GM23248 (cell line): ENCODE measurements around the gene PAIP2B. TPM values are rescaled to one million over a fixed set of nuclear protein-coding genes. Genes with fewer than 3 reads are reported as not detected.

Source experiments
- DNase-seq: peaks from one replicate; pipeline ENCODE4 v3.0.0-alpha.2; 2015
- H2AFZ ChIP-seq: fragments of 200-600 bp; sonication (generic); 2 replicates; pipeline ENCODE4 v1.6.1; 2016; ENCODE audit warnings: antibody characterized with exemption
- H3F3A ChIP-seq: fragments of 200-600 bp; sonication (generic); 2 replicates; pipeline ENCODE4 v1.6.1; 2016; ENCODE audit warnings: mild to moderate bottlenecking, antibody characterized with exemption, mixed run types; ENCODE audit not compliant: insufficient read depth
- H3K27ac ChIP-seq: fragments of 200-600 bp; sonication (generic); 2 replicates; pipeline ENCODE4 v1.5.1; 2016; ENCODE audit warnings: mild to moderate bottlenecking
- H3K27me3 ChIP-seq: fragments of 200-600 bp; sonication (generic); replicated peaks from 2 replicates; pipeline ENCODE4 v1.6.1; 2016; ENCODE audit warnings: mild to moderate bottlenecking; ENCODE audit not compliant: insufficient read depth
- H3K36me3 ChIP-seq: fragments of 200-600 bp; sonication (generic); 2 replicates; pipeline ENCODE4 v1.6.1; 2016; ENCODE audit warnings: low read depth, mild to moderate bottlenecking
- H3K4me1 ChIP-seq: fragments of 200-600 bp; sonication (generic); 2 replicates; pipeline ENCODE4 v1.6.1; 2016; ENCODE audit warnings: mild to moderate bottlenecking; ENCODE audit not compliant: insufficient read depth
- H3K4me2 ChIP-seq: fragments of 200-600 bp; sonication (generic); one replicate; pipeline ENCODE4 v1.6.1; 2016; ENCODE audit warnings: mild to moderate bottlenecking; ENCODE audit not compliant: unreplicated experiment
- H3K4me3 ChIP-seq: fragments of 200-600 bp; sonication (generic); 2 replicates; pipeline ENCODE4 v1.5.1; 2016; ENCODE audit warnings: mild to moderate bottlenecking
- H3K79me2 ChIP-seq: fragments of 200-600 bp; sonication (generic); 2 replicates; pipeline ENCODE4 v1.6.1; 2016; ENCODE audit warnings: mild to moderate bottlenecking; ENCODE audit not compliant: insufficient read depth
- H3K9ac ChIP-seq: fragments of 200-600 bp; sonication (generic); 2 replicates; pipeline ENCODE4 v1.6.1; 2016; ENCODE audit warnings: mild to moderate bottlenecking
- H3K9me2 ChIP-seq: fragments of 200-600 bp; sonication (generic); 2 replicates; pipeline ENCODE4 v1.6.1; 2016; ENCODE audit warnings: mixed run types, mild to moderate bottlenecking, moderate library complexity; ENCODE audit not compliant: insufficient read depth
- H3K9me3 ChIP-seq: fragments of 200-600 bp; sonication (generic); one replicate; pipeline ENCODE4 v1.6.1; 2017; ENCODE audit warnings: low read depth
- H4K20me1 ChIP-seq: fragments of 200-600 bp; sonication (generic); 2 replicates; pipeline ENCODE4 v1.6.0; 2016; ENCODE audit not compliant: insufficient read depth
- EZH2 ChIP-seq: fragments of 200-600 bp; sonication (generic); IDR thresholded peaks from 2 replicates; pipeline ENCODE4 v1.6.1; 2018; ENCODE audit warnings: antibody characterized with exemption, mild to moderate bottlenecking; ENCODE audit not compliant: insufficient read depth, poor library complexity, severe bottlenecking
- EZH2phosphoT487 ChIP-seq: fragments of 200-600 bp; sonication (generic); IDR thresholded peaks from 2 replicates; pipeline ENCODE4 v1.6.1; 2018; ENCODE audit warnings: antibody characterized with exemption, moderate library complexity, mild to moderate bottlenecking, low read depth; ENCODE audit not compliant: insufficient read depth
- WGBS, 2 experiments: methylation state at CpG; one replicate each; pipeline ENCODE4 v1.1.6; 2015 to 2017; ENCODE audit warnings: low lambda C conversion rate in 2 of 2, low coverage in 1 of 2; ENCODE audit errors: missing lambda C conversion rate in 2 of 2; 5-methylcytosine and 5-hydroxymethylcytosine counted together
- in situ Hi-C: fragments of 300-500 bp; cut with MboI; formaldehyde crosslinking; loops from 2 replicates; pipeline ENCODE4 v1.15.0; 2020
- polyA plus RNA-seq: library from polyadenylated mRNA; unstranded; fragments of >200 nt; fragmentation: Nextera tagmentation; extraction: Ambion mirVana; gene quantifications from 2 replicates; pipeline ENCODE4 v1.2.1, GENCODE V29; 2016
- total RNA-seq: library from RNA; depleted of rRNA; stranded (reverse); fragments of >200 nt; shearing (Covaris generic); gene quantifications from 2 replicates; pipeline ENCODE4 v1.2.3, GENCODE V29; 2014

PAIP2B gene
- total and polyA plus RNA-seq, 2 experiments from 2014 or later: under 0.01 to 0.10 TPM

DNA sequence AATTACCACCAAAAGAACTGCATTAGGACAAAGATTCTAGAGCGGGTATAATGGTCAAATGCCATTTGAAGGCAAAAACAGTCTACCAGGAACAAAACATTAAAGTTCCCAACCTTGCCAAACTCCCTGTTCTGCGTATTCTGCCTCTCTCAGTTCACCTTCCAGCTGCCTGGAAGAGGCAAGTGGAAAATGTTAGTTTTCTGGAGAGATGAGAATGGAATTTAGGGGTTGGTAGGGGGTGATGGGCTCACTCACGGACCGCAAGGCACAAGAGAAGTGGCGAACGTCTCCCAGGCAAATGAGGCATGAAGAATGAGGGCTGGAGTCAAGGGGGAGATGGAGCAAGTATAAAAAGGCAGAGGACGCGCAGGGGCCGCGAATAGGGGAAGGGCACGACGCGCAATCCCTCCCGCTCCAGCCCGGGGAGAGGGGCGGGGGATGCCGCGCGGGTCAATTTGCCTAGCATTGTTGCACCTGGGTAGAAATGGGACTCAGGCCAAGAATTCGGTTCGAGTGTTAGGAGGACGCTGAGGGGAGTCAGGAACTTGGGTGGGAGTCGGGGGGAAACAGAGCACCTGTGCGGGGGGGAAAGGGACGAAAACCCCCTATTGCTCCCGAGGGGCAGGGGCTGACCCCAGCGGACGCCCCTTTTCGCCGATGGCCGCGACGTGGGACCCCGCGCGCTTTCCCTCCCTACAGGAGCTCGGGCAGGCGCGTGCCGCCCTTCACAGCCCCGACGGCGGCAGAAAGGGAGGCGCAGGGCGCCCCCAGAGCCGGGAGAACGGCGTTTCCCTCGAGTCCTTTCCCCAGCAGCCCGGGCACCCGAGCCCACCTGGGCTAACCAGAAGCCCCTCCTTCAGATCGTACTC is 573 bp downstream of the PAIP2B start:
- Histone ChIP-seq H3K27me3 (peaks cover 13% of the 10 kb centered on the region; the same call in 1 of the 2 replicates), H3K9ac (peak overlapping the region; percentile 20; the same call in 1 of the 2 replicates), H4K20me1 (no peaks in the 10 kb centered on the region), H3K79me2 (no peaks in the 10 kb centered on the region), H2AFZ (peak overlapping the region; percentile 88), H3K9me3 (no peaks in the 10 kb centered on the region), H3K4me3 (peak overlapping the region; percentile 70), H3K9me2 (no peaks in the 10 kb centered on the region), H3K4me2 (peak overlapping the region; percentile 40), H3F3A (no peaks in the 10 kb centered on the region), H3K4me1 (no peaks in the 10 kb centered on the region), H3K27ac (no peak overlapping the region), H3K36me3 (no peaks in the 10 kb centered on the region)
- in situ Hi-C loops: no loop called here
- WGBS, 2 experiments: 1 to 3% methylated on average over 29 to 31 of the region's 52 CpGs
- DNase-seq: peak; percentile 18
- TF ChIP-seq EZH2: no peak
- TF ChIP-seq EZH2phosphoT487: no peak

DNA sequence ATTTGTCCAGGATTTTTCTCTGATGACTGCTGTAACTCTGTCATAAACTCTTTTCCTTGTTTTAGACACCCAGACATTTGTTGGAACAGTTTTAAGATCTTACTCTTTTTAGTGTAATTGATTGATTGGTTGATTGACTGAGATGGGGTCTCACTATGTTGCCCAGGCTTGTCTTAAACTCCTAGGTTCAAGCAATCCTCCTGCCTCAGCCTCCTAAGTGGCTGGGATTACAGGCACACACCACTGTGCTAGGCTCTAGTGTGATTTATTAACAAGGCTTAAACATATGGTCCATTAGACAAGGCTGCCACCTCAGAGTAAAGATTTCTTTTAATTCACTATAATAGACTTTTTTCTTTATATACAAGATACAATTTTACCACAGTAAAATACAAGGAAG is 2.0 kb downstream of the PAIP2B start:
- H3K9me3 ChIP-seq: no peaks in the 10 kb centered on the region
- H3K4me2 ChIP-seq: no peak overlapping the region
- TF ChIP-seq EZH2: no peak
- no peak for TF ChIP-seq EZH2phosphoT487
- H3K27ac ChIP-seq: no peak overlapping the region
- H3K27me3 ChIP-seq: peaks cover 13% of the 10 kb centered on the region; the same call in 1 of the 2 replicates
- no peak overlapping the region for H3K9ac ChIP-seq
- H3K79me2 ChIP-seq: no peaks in the 10 kb centered on the region
- H3F3A ChIP-seq: no peaks in the 10 kb centered on the region
- no peaks in the 10 kb centered on the region for H3K4me1 ChIP-seq
- no peaks in the 10 kb centered on the region for H4K20me1 ChIP-seq
- H3K36me3 ChIP-seq: no peaks in the 10 kb centered on the region
- in situ Hi-C loops: no loop called here
- H2AFZ ChIP-seq: no peak overlapping the region
- no peaks in the 10 kb centered on the region for H3K9me2 ChIP-seq
- no peak for DNase-seq
- no peak overlapping the region for H3K4me3 ChIP-seq

DNA sequence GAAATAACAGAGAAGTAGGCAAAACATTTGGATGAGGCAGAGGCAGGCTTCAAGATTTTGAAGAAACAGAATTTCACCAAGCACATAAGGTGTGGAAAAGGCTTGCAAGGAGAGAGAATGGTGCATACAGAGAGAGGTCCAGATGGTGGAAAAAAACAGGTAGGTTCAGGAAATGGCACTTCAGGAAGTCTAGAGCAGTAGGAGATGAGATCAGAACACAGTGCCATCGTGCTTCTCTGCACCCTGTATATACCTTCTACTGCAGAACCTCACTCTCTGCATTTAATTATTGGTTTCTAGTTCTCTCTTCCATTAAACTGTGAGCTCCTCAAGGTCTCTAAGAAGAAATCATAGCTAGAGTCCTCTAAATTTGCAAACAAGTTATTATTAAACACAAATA is 2.4 kb downstream of the PAIP2B start:
- in situ Hi-C loops: no loop called here
- Histone ChIP-seq H2AFZ (no peak overlapping the region), H4K20me1 (no peaks in the 10 kb centered on the region)

GRCh38 chr2:71223767-71224333 is 3.1 kb downstream of the PAIP2B start:
- H4K20me1 ChIP-seq: no peaks in the 10 kb centered on the region
- H3K36me3 ChIP-seq: no peaks in the 10 kb centered on the region
- H3K4me2 ChIP-seq: no peak overlapping the region
- no peaks in the 10 kb centered on the region for H3F3A ChIP-seq
- 20 to 21% methylated on average over 3 of the region's 3 CpGs for WGBS, 2 experiments
- H2AFZ ChIP-seq: no peak overlapping the region
- no peaks in the 10 kb centered on the region for H3K4me1 ChIP-seq
- peak; percentile 63 for DNase-seq
- in situ Hi-C loops: no loop called here
- TF ChIP-seq EZH2 (no peak), EZH2phosphoT487 (no peak)
- H3K9ac ChIP-seq: no peak overlapping the region
- no peaks in the 10 kb centered on the region for H3K9me3 ChIP-seq
- H3K4me3 ChIP-seq: no peak overlapping the region
- no peaks in the 10 kb centered on the region for H3K9me2 ChIP-seq
- H3K27ac ChIP-seq: no peak overlapping the region
- H3K79me2 ChIP-seq: no peaks in the 10 kb centered on the region
- H3K27me3 ChIP-seq: peaks cover 13% of the 10 kb centered on the region; the same call in 1 of the 2 replicates

More for the DNA sequence above, 2.4 kb downstream of the PAIP2B start:
- Histone ChIP-seq H3K4me1 (no peaks in the 10 kb centered on the region), H3K4me2 (no peak overlapping the region), H3K79me2 (no peaks in the 10 kb centered on the region), H3F3A (no peaks in the 10 kb centered on the region), H3K27me3 (peaks cover 13% of the 10 kb centered on the region; the same call in 1 of the 2 replicates), H3K36me3 (no peaks in the 10 kb centered on the region), H3K27ac (no peak overlapping the region), H3K4me3 (no peak overlapping the region), H3K9me3 (no peaks in the 10 kb centered on the region), H3K9ac (no peak overlapping the region), H3K9me2 (no peaks in the 10 kb centered on the region)
- no peak for DNase-seq
- TF ChIP-seq EZH2 (no peak), EZH2phosphoT487 (no peak)
- 41 to 62% methylated on average over 1 of the region's 1 CpG for WGBS, 2 experiments
